Measurements from ENCODE around the gene SAMD4A.

SAMD4A gene

DNA sequence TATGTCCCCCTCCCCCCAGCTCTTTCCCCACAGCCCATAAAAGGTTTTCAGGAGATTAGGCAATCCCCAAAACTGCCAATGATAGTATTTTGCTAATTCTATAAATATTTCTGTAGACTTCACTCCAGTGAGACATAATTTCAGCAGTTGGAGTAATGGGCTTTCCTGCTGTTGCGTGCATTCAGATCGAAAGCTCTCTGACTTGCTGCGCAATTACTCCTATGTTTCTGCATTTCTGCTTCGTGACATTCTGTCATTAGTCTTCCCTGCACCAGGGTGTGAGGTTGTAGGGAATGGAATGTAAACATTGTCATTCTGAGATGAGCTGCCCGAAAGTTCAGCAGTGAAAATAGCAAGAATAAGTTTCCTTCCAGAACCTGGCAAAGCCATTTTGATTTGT is 58.2 kb downstream of the SAMD4A start:
- no peak overlapping the region for H3K27ac ChIP-seq
- TF ChIP-seq, protein P1, sequence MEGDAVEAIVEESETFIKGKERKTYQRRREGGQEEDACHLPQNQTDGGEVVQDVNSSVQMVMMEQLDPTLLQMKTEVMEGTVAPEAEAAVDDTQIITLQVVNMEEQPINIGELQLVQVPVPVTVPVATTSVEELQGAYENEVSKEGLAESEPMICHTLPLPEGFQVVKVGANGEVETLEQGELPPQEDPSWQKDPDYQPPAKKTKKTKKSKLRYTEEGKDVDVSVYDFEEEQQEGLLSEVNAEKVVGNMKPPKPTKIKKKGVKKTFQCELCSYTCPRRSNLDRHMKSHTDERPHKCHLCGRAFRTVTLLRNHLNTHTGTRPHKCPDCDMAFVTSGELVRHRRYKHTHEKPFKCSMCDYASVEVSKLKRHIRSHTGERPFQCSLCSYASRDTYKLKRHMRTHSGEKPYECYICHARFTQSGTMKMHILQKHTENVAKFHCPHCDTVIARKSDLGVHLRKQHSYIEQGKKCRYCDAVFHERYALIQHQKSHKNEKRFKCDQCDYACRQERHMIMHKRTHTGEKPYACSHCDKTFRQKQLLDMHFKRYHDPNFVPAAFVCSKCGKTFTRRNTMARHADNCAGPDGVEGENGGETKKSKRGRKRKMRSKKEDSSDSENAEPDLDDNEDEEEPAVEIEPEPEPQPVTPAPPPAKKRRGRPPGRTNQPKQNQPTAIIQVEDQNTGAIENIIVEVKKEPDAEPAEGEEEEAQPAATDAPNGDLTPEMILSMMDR (conservative IDR thresholded peaks at IDR 0.05), result no peak

- TF ChIP-seq, protein P1 (conservative IDR thresholded peaks at IDR 0.05), result no peak
- H3K27ac ChIP-seq, result no peak overlapping the region
Measured at GRCh38 chr14:54627219-54627539, 60.3 kb downstream of the SAMD4A start.

GRCh38 chr14:54627540-54628363 is 60.8 kb downstream of the SAMD4A start:
- H3K27ac ChIP-seq, result no peak overlapping the region
- TF ChIP-seq, protein P1 (conservative IDR thresholded peaks at IDR 0.05), result no peak

- TF ChIP-seq, protein P1 (conservative IDR thresholded peaks at IDR 0.05), result no peak
- no peak overlapping the region for H3K27ac ChIP-seq
Measured at GRCh38 chr14:54629183-54629582, 62.3 kb downstream of the SAMD4A start.

DNA sequence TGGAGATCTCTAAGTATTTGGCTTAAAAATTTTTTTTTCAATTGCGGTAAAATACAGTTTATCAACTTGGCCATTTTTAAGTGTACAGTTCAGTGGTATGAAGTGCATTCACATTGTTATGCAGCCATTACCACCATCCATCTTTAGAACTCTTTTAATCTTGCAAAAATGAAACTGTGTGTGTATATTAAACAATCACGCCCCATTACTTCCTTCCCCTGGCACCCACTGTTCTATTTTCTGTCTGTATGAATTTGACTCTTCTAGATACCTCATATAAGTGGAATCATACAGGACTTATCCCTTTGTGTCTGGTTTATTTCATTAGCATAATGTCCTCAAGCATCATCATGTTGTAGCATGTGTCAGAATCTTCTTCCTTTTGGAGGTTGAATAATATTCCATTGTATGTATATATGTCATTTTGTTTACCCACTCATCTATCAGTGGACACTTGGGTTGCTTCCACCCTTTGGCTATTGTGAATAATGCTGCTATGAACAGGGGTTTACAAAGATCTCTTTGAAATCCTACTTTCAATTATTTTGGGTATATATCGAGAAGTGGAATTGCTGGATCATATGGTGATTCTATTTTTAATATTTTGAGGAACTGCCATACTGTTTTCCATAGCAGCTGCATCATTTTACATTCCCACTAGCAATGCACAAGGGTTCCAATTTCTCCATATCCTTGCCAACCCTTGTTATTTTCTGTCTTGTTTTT is 62.9 kb downstream of the SAMD4A start:
- no peak overlapping the region for H3K27ac ChIP-seq
- TF ChIP-seq, protein P1 (conservative IDR thresholded peaks at IDR 0.05), result no peak

DNA sequence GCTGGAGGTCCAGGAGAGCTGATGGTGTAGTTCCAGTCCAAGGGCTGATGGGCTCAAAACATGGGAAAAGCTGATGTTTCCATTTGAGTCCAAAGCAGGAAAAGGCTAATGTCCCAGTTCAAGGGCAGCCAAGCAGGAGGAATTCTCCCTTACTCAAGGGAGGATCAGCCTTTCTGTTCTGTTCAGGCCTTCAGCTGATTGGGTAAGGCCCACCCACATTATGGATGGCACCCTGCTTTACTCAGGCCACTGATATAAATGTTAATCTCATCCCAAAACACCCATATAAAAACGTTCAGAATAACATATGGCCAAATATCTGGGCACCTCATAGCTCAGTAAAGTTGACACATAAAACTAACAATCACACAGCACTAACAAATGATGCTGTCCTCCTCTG is 64.1 kb downstream of the SAMD4A start:
- H3K27ac ChIP-seq, result no peak overlapping the region
- TF ChIP-seq, protein P1 (conservative IDR thresholded peaks at IDR 0.05), result no peak

- TF ChIP-seq, protein P1 (conservative IDR thresholded peaks at IDR 0.05), result no peak
- no peak overlapping the region for H3K27ac ChIP-seq
Measured at GRCh38 chr14:54632452-54632851, 65.5 kb downstream of the SAMD4A start.

All from VCaP (cell line).